Osteoblast (primary cell): ENCODE results near the gene ARL6IP4. TPM values are rescaled to one million over a fixed set of nuclear protein-coding genes. Genes with fewer than 3 reads are reported as not detected.
A peak's percentile ranks its signal among the peaks of the same experiment; 100 is the strongest.

ENCODE experiments used
- DNase-seq: peaks from one replicate; pipeline ENCODE4 v3.0.0; 2011; ENCODE audit warnings: low spot score, mixed read lengths; ENCODE audit not compliant: insufficient read length; ENCODE audit errors: missing footprints
- H2AFZ ChIP-seq: 2 replicates; pipeline ENCODE4 v1.6.0; 2011; ENCODE audit warnings: mild to moderate bottlenecking, low read length
- H3K27ac ChIP-seq: 2 replicates; pipeline ENCODE4 v1.5.1; 2011; ENCODE audit warnings: mild to moderate bottlenecking, low read depth, low read length, moderate library complexity
- H3K27me3 ChIP-seq: 2 replicates; pipeline ENCODE4 v1.6.0; 2012; ENCODE audit warnings: mild to moderate bottlenecking, control low read depth, inconsistent platforms, low read length, moderate library complexity; ENCODE audit not compliant: insufficient read depth
- H3K36me3 ChIP-seq: 2 replicates; pipeline ENCODE4 v1.5.1; 2011; ENCODE audit warnings: mild to moderate bottlenecking, low read length, control low read depth, moderate library complexity; ENCODE audit not compliant: insufficient read depth
- H3K4me1 ChIP-seq: 2 replicates; pipeline ENCODE4 v1.5.1; 2011; ENCODE audit warnings: mild to moderate bottlenecking, low read length, control low read depth, moderate library complexity; ENCODE audit not compliant: insufficient read depth
- H3K4me2 ChIP-seq: 2 replicates; pipeline ENCODE4 v1.6.0; 2011; ENCODE audit warnings: mild to moderate bottlenecking, low read length; ENCODE audit not compliant: insufficient read depth
- H3K4me3 ChIP-seq: fragments of 200-600 bp; sonication (generic); 3 replicates; pipeline ENCODE4 v1.5.1; 2012; ENCODE audit warnings: mild to moderate bottlenecking, low read length, inconsistent platforms; ENCODE audit not compliant: insufficient read depth
- H3K79me2 ChIP-seq: 2 replicates; pipeline ENCODE4 v1.6.0; 2012; ENCODE audit warnings: mild to moderate bottlenecking, low read length, control low read depth, inconsistent platforms; ENCODE audit not compliant: insufficient read depth
- H3K9me3 ChIP-seq: 2 replicates; pipeline ENCODE4 v1.5.1; 2011; ENCODE audit warnings: low read depth, low read length, control low read depth
- H4K20me1 ChIP-seq: 2 replicates; pipeline ENCODE4 v1.6.0; 2012; ENCODE audit warnings: mild to moderate bottlenecking, low read length, control low read depth; ENCODE audit not compliant: insufficient read depth
- total RNA-seq: library from RNA; depleted of rRNA; stranded (reverse); fragments of >200 nt; gene quantifications from 2 replicates; pipeline ENCODE4 v1.2.3, GENCODE V29; 2012
- TF ChIP-seq, protein P1 (sequence below): IDR thresholded peaks from 2 replicates; pipeline ENCODE4 v1.5.1; 2011; ENCODE audit warnings: mild to moderate bottlenecking, low read depth, low read length, moderate library complexity; ENCODE audit errors: extremely low read depth

ARL6IP4 gene
- total RNA-seq, 1 donor: 118 TPM

DNA sequence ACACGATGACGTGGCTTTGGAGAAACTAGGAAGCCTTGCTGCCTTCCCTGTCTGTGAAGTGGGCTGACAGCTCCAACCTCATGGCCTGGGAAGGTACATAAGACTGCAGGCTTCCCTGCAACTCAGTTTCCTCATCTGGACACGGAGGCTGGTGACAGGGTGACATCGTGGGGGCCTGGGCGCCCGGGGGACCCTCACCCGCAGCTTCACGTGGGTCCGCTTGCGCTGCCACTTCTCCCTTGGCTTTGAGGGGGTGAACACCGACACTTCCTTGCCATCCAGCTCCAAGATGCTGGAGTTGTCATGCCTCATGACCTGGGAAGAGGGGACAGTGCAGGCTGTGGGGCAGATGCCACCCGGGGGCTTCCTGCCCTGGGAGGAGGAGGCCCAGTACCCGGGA lies 7.6 kb downstream of the ARL6IP4 start:
- Histone ChIP-seq H3K4me2 (no peak overlapping the region), H3K79me2 (peaks cover 4% of the 10 kb centered on the region), H3K36me3 (peaks cover 6% of the 10 kb centered on the region), H3K27me3 (no peaks in the 10 kb centered on the region), H3K27ac (no peak overlapping the region), H4K20me1 (peaks cover 2% of the 10 kb centered on the region), H3K4me3 (no peak overlapping the region), H3K9me3 (no peaks in the 10 kb centered on the region), H2AFZ (no peak overlapping the region), H3K4me1 (peaks cover 19% of the 10 kb centered on the region)
- TF ChIP-seq, protein P1, sequence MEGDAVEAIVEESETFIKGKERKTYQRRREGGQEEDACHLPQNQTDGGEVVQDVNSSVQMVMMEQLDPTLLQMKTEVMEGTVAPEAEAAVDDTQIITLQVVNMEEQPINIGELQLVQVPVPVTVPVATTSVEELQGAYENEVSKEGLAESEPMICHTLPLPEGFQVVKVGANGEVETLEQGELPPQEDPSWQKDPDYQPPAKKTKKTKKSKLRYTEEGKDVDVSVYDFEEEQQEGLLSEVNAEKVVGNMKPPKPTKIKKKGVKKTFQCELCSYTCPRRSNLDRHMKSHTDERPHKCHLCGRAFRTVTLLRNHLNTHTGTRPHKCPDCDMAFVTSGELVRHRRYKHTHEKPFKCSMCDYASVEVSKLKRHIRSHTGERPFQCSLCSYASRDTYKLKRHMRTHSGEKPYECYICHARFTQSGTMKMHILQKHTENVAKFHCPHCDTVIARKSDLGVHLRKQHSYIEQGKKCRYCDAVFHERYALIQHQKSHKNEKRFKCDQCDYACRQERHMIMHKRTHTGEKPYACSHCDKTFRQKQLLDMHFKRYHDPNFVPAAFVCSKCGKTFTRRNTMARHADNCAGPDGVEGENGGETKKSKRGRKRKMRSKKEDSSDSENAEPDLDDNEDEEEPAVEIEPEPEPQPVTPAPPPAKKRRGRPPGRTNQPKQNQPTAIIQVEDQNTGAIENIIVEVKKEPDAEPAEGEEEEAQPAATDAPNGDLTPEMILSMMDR: no peak
- peak; percentile 89 for DNase-seq

- Histone ChIP-seq H2AFZ (no peak overlapping the region), H3K27me3 (no peaks in the 10 kb centered on the region)
- TF ChIP-seq, protein P1: no peak
These were observed 8.2 kb downstream of the ARL6IP4 start for GRCh38 chr12:122988612-122989212.

GRCh38 chr12:122989225-122989839 lies 8.9 kb downstream of the ARL6IP4 start:
- no peak overlapping the region for H3K27ac ChIP-seq
- H3K36me3 ChIP-seq: peaks cover 4% of the 10 kb centered on the region
- H3K27me3 ChIP-seq: no peaks in the 10 kb centered on the region
- peaks cover 7% of the 10 kb centered on the region for H3K4me1 ChIP-seq
- H2AFZ ChIP-seq: no peak overlapping the region
- H3K4me2 ChIP-seq: no peak overlapping the region
- no peak overlapping the region for H3K4me3 ChIP-seq
- peak; percentile 90 for DNase-seq
- no peaks in the 10 kb centered on the region for H4K20me1 ChIP-seq
- TF ChIP-seq, protein P1: no peak
- H3K9me3 ChIP-seq: no peaks in the 10 kb centered on the region
- no peaks in the 10 kb centered on the region for H3K79me2 ChIP-seq

More at GRCh38 chr12:122988612-122989212, 8.2 kb downstream of the ARL6IP4 start:
- no peak overlapping the region for H3K4me2 ChIP-seq
- DNase-seq: peak; percentile 84
- H3K4me3 ChIP-seq: no peak overlapping the region
- H3K79me2 ChIP-seq: no peaks in the 10 kb centered on the region
- peaks cover 13% of the 10 kb centered on the region for H3K4me1 ChIP-seq
- H4K20me1 ChIP-seq: no peaks in the 10 kb centered on the region
- H3K9me3 ChIP-seq: no peaks in the 10 kb centered on the region
- no peak overlapping the region for H3K27ac ChIP-seq
- peaks cover 4% of the 10 kb centered on the region for H3K36me3 ChIP-seq

- Histone ChIP-seq H3K36me3 (peaks cover 4% of the 10 kb centered on the region), H2AFZ (no peak overlapping the region), H4K20me1 (no peaks in the 10 kb centered on the region), H3K4me3 (no peak overlapping the region), H3K79me2 (no peaks in the 10 kb centered on the region), H3K27me3 (no peaks in the 10 kb centered on the region), H3K9me3 (no peaks in the 10 kb centered on the region), H3K27ac (no peak overlapping the region), H3K4me1 (peaks cover under 1% of the 10 kb centered on the region), H3K4me2 (no peak overlapping the region)
- TF ChIP-seq, protein P1: no peak
- peak; percentile 84 for DNase-seq
These were observed 9.5 kb downstream of the ARL6IP4 start for GRCh38 chr12:122989874-122990419.
